Neuronal stem cell (in vitro differentiated cells): ENCODE results near the gene C1QTNF9B.

Experiments
- DNase-seq: peaks from one replicate; pipeline ENCODE4 v3.0.0-alpha.2; 2013; ENCODE audit warnings: low spot score
- H2AFZ ChIP-seq: one replicate; pipeline ENCODE4 v1.6.1; 2013; ENCODE audit warnings: mild to moderate bottlenecking, low read length, inconsistent platforms
- H2AK5ac ChIP-seq: 2 replicates; pipeline ENCODE4 v1.6.1; 2013; ENCODE audit warnings: low read depth, mild to moderate bottlenecking, inconsistent platforms, low read length, moderate library complexity, mixed read lengths
- H2BK120ac ChIP-seq: 2 replicates; pipeline ENCODE4 v1.6.1; 2013; ENCODE audit warnings: low read depth, mild to moderate bottlenecking, inconsistent platforms, low read length, moderate library complexity, mixed read lengths
- H2BK12ac ChIP-seq: one replicate; pipeline ENCODE4 v1.6.1; 2013; ENCODE audit warnings: low read length, inconsistent platforms
- H2BK15ac ChIP-seq: 2 replicates; pipeline ENCODE4 v1.6.1; 2013; ENCODE audit warnings: mild to moderate bottlenecking, low read length, inconsistent platforms, mixed read lengths
- H2BK5ac ChIP-seq: one replicate; pipeline ENCODE4 v1.6.1; 2013; ENCODE audit warnings: inconsistent platforms, mild to moderate bottlenecking, low read length, moderate library complexity
- H3K14ac ChIP-seq: one replicate; pipeline ENCODE4 v1.6.1; 2013; ENCODE audit warnings: low read length, inconsistent platforms
- H3K18ac ChIP-seq: 2 replicates; pipeline ENCODE4 v1.6.1; 2013; ENCODE audit warnings: low read length, inconsistent platforms
- H3K23ac ChIP-seq: 2 replicates; pipeline ENCODE4 v1.6.1; 2013; ENCODE audit warnings: low read depth, mild to moderate bottlenecking, mixed read lengths, low read length, inconsistent platforms; ENCODE audit not compliant: poor library complexity
- H3K27ac ChIP-seq: replicated peaks from 3 replicates; pipeline ENCODE4 v1.5.1; 2013; ENCODE audit warnings: low read length, inconsistent platforms
- H3K27me3 ChIP-seq, 3 experiments: 2 replicates each; pipeline ENCODE4 v1.6.1; 2013; ENCODE audit warnings: low read length in 3 of 3, mild to moderate bottlenecking in 2 of 3, inconsistent platforms in 1 of 3, low read depth in 1 of 3, mixed read lengths in 1 of 3, moderate library complexity in 1 of 3; ENCODE audit not compliant: control insufficient read depth in 3 of 3, insufficient read depth in 3 of 3
- H3K36me3 ChIP-seq, 2 donors: replicated peaks in 1 of 2; 2 replicates each; pipeline ENCODE4 v1.6.1; 2013; ENCODE audit warnings: low read length in 2 of 2; ENCODE audit not compliant: control insufficient read depth in 2 of 2, insufficient read depth in 2 of 2
- H3K4ac ChIP-seq: 2 replicates; pipeline ENCODE4 v1.6.1; 2013; ENCODE audit warnings: inconsistent platforms, mild to moderate bottlenecking, low read length, moderate library complexity
- H3K4me1 ChIP-seq, 2 donors: 1 replicate in 1 of 2; 2 replicates in 1 of 2; pipeline ENCODE4 v1.6.1; 2013; ENCODE audit warnings: low read length in 2 of 2, low read depth in 1 of 2; ENCODE audit not compliant: control insufficient read depth in 2 of 2, insufficient read depth in 1 of 2
- H3K4me2 ChIP-seq: one replicate; pipeline ENCODE4 v1.6.1; 2013; ENCODE audit warnings: mild to moderate bottlenecking, low read length, inconsistent platforms; ENCODE audit not compliant: insufficient read depth, poor library complexity, severe bottlenecking
- H3K4me3 ChIP-seq, 2 donors: 2 replicates each; pipeline ENCODE4 v1.5.1; 2013; ENCODE audit warnings: low read length in 2 of 2, mild to moderate bottlenecking in 2 of 2, inconsistent platforms in 1 of 2, moderate library complexity in 1 of 2
- H3K79me1 ChIP-seq: one replicate; pipeline ENCODE4 v1.6.1; 2013; ENCODE audit warnings: low read depth, mild to moderate bottlenecking, inconsistent platforms, low read length, moderate library complexity
- H3K9ac ChIP-seq: one replicate; pipeline ENCODE4 v1.6.1; 2013; ENCODE audit warnings: mild to moderate bottlenecking, low read depth, low read length, inconsistent platforms; ENCODE audit not compliant: poor library complexity
- H3K9me3 ChIP-seq, 2 donors: replicated peaks in 1 of 2; 2 replicates each; pipeline versions ENCODE3 to v1.6.1; 2013; ENCODE audit warnings: low read length in 2 of 2, mild to moderate bottlenecking in 2 of 2, inconsistent platforms in 1 of 2, low read depth in 1 of 2, mixed read lengths in 1 of 2, moderate library complexity in 1 of 2; ENCODE audit not compliant: control insufficient read depth in 2 of 2, insufficient read depth in 1 of 2
- H4K8ac ChIP-seq: one replicate; pipeline ENCODE4 v1.6.1; 2013; ENCODE audit warnings: low read depth, mild to moderate bottlenecking, inconsistent platforms, low read length, moderate library complexity
- H4K91ac ChIP-seq: one replicate; pipeline ENCODE4 v1.6.1; 2013; ENCODE audit warnings: low read length, low read depth, mild to moderate bottlenecking, inconsistent platforms; ENCODE audit not compliant: poor library complexity
- WGBS, 2 donors: extraction: QIAGEN DNeasy Blood & Tissue Kit; methylation state at CpG; one replicate each; pipeline ENCODE4 v1.1.7; 2013; ENCODE audit warnings: missing lambda C conversion rate in 2 of 2, mixed read lengths in 1 of 2; ENCODE audit not compliant: insufficient read length in 2 of 2, insufficient replicate concordance in 1 of 2; ENCODE audit errors: extremely low coverage in 2 of 2; 5-methylcytosine and 5-hydroxymethylcytosine counted together

Gene C1QTNF9B

DNA sequence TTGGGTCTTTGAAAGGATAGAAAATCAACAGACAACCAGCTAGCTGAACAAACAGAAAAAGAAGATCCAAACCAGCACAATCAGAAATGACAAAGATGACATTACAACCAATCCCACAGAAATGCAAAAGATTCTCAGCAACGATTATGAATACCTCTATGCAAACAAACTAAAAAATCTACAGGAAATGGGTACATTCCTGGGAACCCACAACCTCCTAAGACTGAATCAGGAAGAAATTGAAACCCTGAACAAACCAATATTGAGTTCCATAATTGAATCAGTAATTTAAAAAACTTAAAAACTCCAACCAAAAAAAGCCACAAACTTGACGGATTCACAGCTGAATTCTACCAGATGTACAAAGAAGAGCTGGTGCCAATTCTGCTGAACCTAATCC is 20.9 kb upstream of the C1QTNF9B start:
- Histone ChIP-seq H2BK5ac (no peak overlapping the region), H3K4me3 (no peak overlapping the region), H2BK120ac (no peak overlapping the region), H2AK5ac (no peak overlapping the region), H2BK15ac (no peak overlapping the region), H3K23ac (no peak overlapping the region), H2AFZ (no peak overlapping the region), H3K4ac (no peak overlapping the region), H3K4me1 (peaks cover 0 to 2% of the 10 kb centered on the region in 2 donors), H3K14ac (no peak overlapping the region), H3K79me1 (no peaks in the 10 kb centered on the region), H4K8ac (no peak overlapping the region), H3K9me3 (peaks cover 0 to 2% of the 10 kb centered on the region in 2 donors), H2BK12ac (no peak overlapping the region), H3K18ac (no peak overlapping the region), H4K91ac (no peak overlapping the region), H3K4me2 (no peak overlapping the region), H3K27ac (no peak overlapping the region), H3K36me3 (no peaks in the 10 kb centered on the region), H3K9ac (no peak overlapping the region), H3K27me3 (peaks cover 0 to 2% (median 0%) of the 10 kb centered on the region in 3 experiments)
- WGBS, 2 donors, result no CpG with 5 or more reads among the region's 2 CpGs
- DNase-seq, result no peak

DNA sequence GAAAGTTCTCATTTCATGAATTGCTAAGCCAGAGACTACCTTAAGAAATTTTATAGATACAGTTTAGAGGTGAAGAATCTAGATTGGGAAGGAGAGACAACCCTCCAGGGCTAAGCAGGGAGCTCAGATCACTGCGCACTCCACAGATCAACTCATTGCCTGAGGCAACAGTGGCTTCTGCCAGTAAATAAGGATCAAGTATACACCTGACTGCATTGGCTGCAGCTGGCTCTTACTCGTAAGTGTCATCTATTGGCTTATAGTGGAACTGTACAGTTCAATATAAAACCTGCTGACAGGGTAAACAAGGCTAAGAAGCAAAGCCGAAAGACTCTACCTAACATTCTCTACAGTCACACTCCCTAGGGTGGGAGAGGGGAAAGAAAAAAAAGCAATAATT is 18.0 kb upstream of the C1QTNF9B start:
- no peak overlapping the region for H2BK15ac ChIP-seq
- no peak overlapping the region for H3K4ac ChIP-seq
- no peak overlapping the region for H3K4me3 ChIP-seq
- H3K18ac ChIP-seq, result no peak overlapping the region
- H2AK5ac ChIP-seq, result no peak overlapping the region
- WGBS, 2 donors, result no CpG with 5 or more reads among the region's 3 CpGs
- no peaks in the 10 kb centered on the region for H3K79me1 ChIP-seq
- H3K9ac ChIP-seq, result no peak overlapping the region
- H3K23ac ChIP-seq, result no peak overlapping the region
- no peak overlapping the region for H2BK120ac ChIP-seq
- no peak overlapping the region for H3K14ac ChIP-seq
- H4K91ac ChIP-seq, result no peak overlapping the region
- H2BK5ac ChIP-seq, result no peak overlapping the region
- no peak overlapping the region for H2BK12ac ChIP-seq
- no peak overlapping the region for H2AFZ ChIP-seq
- DNase-seq, result no peak
- no peak overlapping the region for H3K4me2 ChIP-seq
- no peak overlapping the region for H3K27ac ChIP-seq
- no peak overlapping the region for H4K8ac ChIP-seq
- no peaks in the 10 kb centered on the region for H3K36me3 ChIP-seq
- H3K9me3 ChIP-seq, result peaks cover 0 to 2% of the 10 kb centered on the region in 2 donors
- peaks cover 0 to 2% (median 0%) of the 10 kb centered on the region in 3 experiments for H3K27me3 ChIP-seq
- H3K4me1 ChIP-seq, result no peaks in the 10 kb centered on the region

DNA sequence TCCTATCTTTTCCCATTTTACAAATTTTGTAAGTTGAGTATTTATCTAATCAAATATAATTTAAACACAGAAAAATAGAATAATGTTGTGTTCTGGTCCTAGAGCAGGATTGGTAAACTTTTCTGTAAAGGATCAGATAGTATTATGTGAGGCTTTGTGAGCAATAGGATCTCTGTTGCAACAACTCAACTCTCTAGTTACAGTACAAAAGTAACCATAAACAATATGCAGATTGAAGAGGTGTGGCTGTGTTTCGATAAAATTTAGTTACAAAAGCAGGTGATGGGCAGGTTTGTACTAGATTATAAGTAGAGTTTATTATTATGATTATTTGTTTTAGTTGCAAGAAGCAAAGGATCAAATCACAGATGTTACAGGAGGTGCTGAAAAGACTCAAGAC is 15.2 kb upstream of the C1QTNF9B start:
- H2AFZ ChIP-seq, result no peak overlapping the region
- H4K8ac ChIP-seq, result no peak overlapping the region
- no peak overlapping the region for H3K4me3 ChIP-seq
- H4K91ac ChIP-seq, result no peak overlapping the region
- H3K27me3 ChIP-seq, result no peaks in the 10 kb centered on the region
- no peaks in the 10 kb centered on the region for H3K4me1 ChIP-seq
- no peak for DNase-seq
- H2BK120ac ChIP-seq, result no peak overlapping the region
- H3K23ac ChIP-seq, result no peak overlapping the region
- no CpG with 5 or more reads among the region's 1 CpG for WGBS, 2 donors
- H2BK12ac ChIP-seq, result no peak overlapping the region
- no peak overlapping the region for H3K14ac ChIP-seq
- H3K36me3 ChIP-seq, result no peaks in the 10 kb centered on the region
- no peaks in the 10 kb centered on the region for H3K9me3 ChIP-seq
- no peak overlapping the region for H3K27ac ChIP-seq
- H3K79me1 ChIP-seq, result no peaks in the 10 kb centered on the region
- H2BK5ac ChIP-seq, result no peak overlapping the region
- no peak overlapping the region for H2AK5ac ChIP-seq
- H3K4me2 ChIP-seq, result no peak overlapping the region
- no peak overlapping the region for H3K9ac ChIP-seq
- no peak overlapping the region for H3K4ac ChIP-seq
- no peak overlapping the region for H2BK15ac ChIP-seq
- H3K18ac ChIP-seq, result no peak overlapping the region

DNA sequence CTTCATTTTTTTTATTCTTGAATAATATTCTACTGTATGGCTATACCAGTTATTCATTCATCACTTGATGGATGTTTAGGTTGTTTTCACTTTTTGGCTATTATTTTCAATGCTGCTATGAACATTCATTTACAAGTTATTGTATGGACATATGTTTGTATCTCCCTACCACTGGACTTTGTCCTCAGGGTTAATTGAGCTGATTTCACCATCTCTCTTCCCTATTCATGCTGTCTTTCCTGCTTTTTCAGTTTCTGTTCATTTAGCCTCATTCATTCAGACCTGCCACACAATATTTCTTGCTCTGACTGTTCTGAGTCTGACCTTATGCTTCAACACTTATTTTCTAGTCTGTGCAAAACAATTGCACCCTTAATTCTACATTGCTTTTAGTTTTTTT is 12.3 kb upstream of the C1QTNF9B start:
- Histone ChIP-seq H2AK5ac (no peak overlapping the region), H3K14ac (no peak overlapping the region), H3K27me3 (no peaks in the 10 kb centered on the region), H3K9me3 (no peaks in the 10 kb centered on the region), H2AFZ (no peak overlapping the region), H2BK15ac (no peak overlapping the region), H3K23ac (no peak overlapping the region), H3K18ac (no peak overlapping the region), H2BK12ac (no peak overlapping the region), H3K4ac (no peak overlapping the region), H3K36me3 (no peaks in the 10 kb centered on the region), H3K4me2 (no peak overlapping the region), H3K4me1 (no peaks in the 10 kb centered on the region), H4K8ac (no peak overlapping the region), H2BK120ac (no peak overlapping the region), H2BK5ac (no peak overlapping the region), H3K79me1 (no peaks in the 10 kb centered on the region), H4K91ac (no peak overlapping the region), H3K9ac (no peak overlapping the region), H3K4me3 (no peak overlapping the region), H3K27ac (no peak overlapping the region)
- DNase-seq, result no peak
